CD14-positive monocyte (primary cell): ENCODE measurements around the gene EXD2. TPM values are rescaled to one million over a fixed set of nuclear protein-coding genes. Genes with fewer than 3 reads are reported as not detected.
"Not testable (repeated sequence)": the region's sequence is repeated elsewhere in the genome, so short reads cannot be mapped to it uniquely, and the experiment has no call there.

Experiments
- DNase-seq, 3 donors: peaks; one replicate each; pipeline ENCODE4 v3.0.0-alpha.2; 2011 to 2022
- H2AFZ ChIP-seq: 2 replicates; pipeline ENCODE4 v1.6.0; 2012; ENCODE audit warnings: mild to moderate bottlenecking, low read depth, low read length, inconsistent platforms; ENCODE audit not compliant: insufficient read depth, poor library complexity, severe bottlenecking
- H3K27ac ChIP-seq, 2 donors: 1 replicate in 1 of 2; 2 replicates in 1 of 2; pipeline ENCODE4 v1.5.1; 2012 to 2013; ENCODE audit warnings: low read length in 2 of 2, control low read depth in 1 of 2, inconsistent platforms in 1 of 2, low read depth in 1 of 2, mild to moderate bottlenecking in 1 of 2
- H3K27me3 ChIP-seq, 2 donors: one replicate each; pipeline versions ENCODE4 v1.6.0 to v1.6.1; 2011 to 2013; ENCODE audit warnings: low read length in 2 of 2; ENCODE audit not compliant: control insufficient read depth in 2 of 2, insufficient read depth in 2 of 2
- H3K36me3 ChIP-seq, 2 donors: replicated peaks in 1 of 2; 1 replicate in 1 of 2; 2 replicates in 1 of 2; pipeline versions ENCODE4 v1.5.1 to v1.6.1; 2012 to 2013; ENCODE audit warnings: low read length in 2 of 2, control low read depth in 1 of 2, inconsistent platforms in 1 of 2, mild to moderate bottlenecking in 1 of 2; ENCODE audit not compliant: insufficient read depth in 2 of 2, control insufficient read depth in 1 of 2
- H3K4me1 ChIP-seq, 2 donors: 1 replicate in 1 of 2; 2 replicates in 1 of 2; pipeline versions ENCODE4 v1.5.1 to v1.6.1; 2012 to 2013; ENCODE audit warnings: low read length in 2 of 2, control low read depth in 1 of 2, inconsistent platforms in 1 of 2, mild to moderate bottlenecking in 1 of 2, moderate library complexity in 1 of 2; ENCODE audit not compliant: insufficient read depth in 2 of 2, control insufficient read depth in 1 of 2
- H3K4me2 ChIP-seq: replicated peaks from 2 replicates; pipeline ENCODE3; 2012; ENCODE audit warnings: low read length, moderate library complexity, mild to moderate bottlenecking; ENCODE audit not compliant: poor library complexity, severe bottlenecking; ENCODE audit errors: extremely low read depth
- H3K4me3 ChIP-seq, 3 experiments: fragments of 200-600 bp in 1 of 3; sonication (generic) in 1 of 3; replicated peaks in 1 of 3; 1 replicate in 2 of 3; 2 replicates in 1 of 3; pipeline ENCODE4 v1.5.1; 2011 to 2013; ENCODE audit warnings: low read length in 3 of 3, mild to moderate bottlenecking in 3 of 3, control low read depth in 2 of 3, low read depth in 2 of 3, inconsistent platforms in 1 of 3, moderate library complexity in 1 of 3
- H3K79me2 ChIP-seq: 2 replicates; pipeline ENCODE4 v1.6.0; 2012; ENCODE audit warnings: mild to moderate bottlenecking, control low read depth, inconsistent platforms, low read length, moderate library complexity; ENCODE audit not compliant: insufficient read depth
- H3K9ac ChIP-seq: 2 replicates; pipeline ENCODE4 v1.6.0; 2017; ENCODE audit warnings: low read length, mild to moderate bottlenecking; ENCODE audit not compliant: insufficient read depth, poor library complexity, severe bottlenecking
- H3K9me3 ChIP-seq, 2 donors: replicated peaks in 1 of 2; 1 replicate in 1 of 2; 2 replicates in 1 of 2; pipeline versions ENCODE4 v1.5.1 to v1.6.1; 2012 to 2013; ENCODE audit warnings: low read length in 2 of 2, control low read depth in 1 of 2; ENCODE audit not compliant: control insufficient read depth in 1 of 2, insufficient read depth in 1 of 2
- H4K20me1 ChIP-seq: 2 replicates; pipeline ENCODE4 v1.6.0; 2012; ENCODE audit warnings: mild to moderate bottlenecking, low read length, control low read depth, moderate library complexity; ENCODE audit not compliant: insufficient read depth
- H3K27ac Mint-ChIP-seq, 7 donors: one replicate each; pipeline ENCODE4 v1.8.0; 2020; ENCODE audit warnings: mild to moderate bottlenecking in 7 of 7, mixed read lengths in 7 of 7, moderate library complexity in 6 of 7, inconsistent platforms in 2 of 7
- H3K27me3 Mint-ChIP-seq, 3 donors: one replicate each; pipeline ENCODE4 v1.8.0; 2021 to 2022; ENCODE audit warnings: low read depth in 3 of 3, mild to moderate bottlenecking in 3 of 3, mixed read lengths in 3 of 3, moderate library complexity in 3 of 3, inconsistent platforms in 1 of 3
- H3K36me3 Mint-ChIP-seq, 2 donors: one replicate each; pipeline ENCODE4 v1.8.0; 2020; ENCODE audit warnings: mixed read lengths in 2 of 2, inconsistent platforms in 1 of 2, mild to moderate bottlenecking in 1 of 2
- H3K4me1 Mint-ChIP-seq: one replicate; pipeline ENCODE4 v1.8.0; 2020; ENCODE audit warnings: mild to moderate bottlenecking, mixed read lengths
- H3K4me3 Mint-ChIP-seq, 2 donors: one replicate each; pipeline ENCODE4 v1.8.0; 2020; ENCODE audit warnings: mild to moderate bottlenecking in 2 of 2, mixed read lengths in 2 of 2, moderate library complexity in 1 of 2
- H3K9me3 Mint-ChIP-seq, 7 donors: one replicate each; pipeline ENCODE4 v1.8.0; 2020 to 2022; ENCODE audit warnings: mixed read lengths in 7 of 7, mild to moderate bottlenecking in 6 of 7, moderate library complexity in 6 of 7, inconsistent platforms in 2 of 7
- WGBS: methylation state at CpG from one replicate; pipeline ENCODE4 v1.1.5; 2013; ENCODE audit warnings: missing lambda C conversion rate; ENCODE audit not compliant: insufficient coverage; 5-methylcytosine and 5-hydroxymethylcytosine counted together
- intact Hi-C, 2 donors: fragments of 100-400 bp; cut with micrococcal nuclease; formaldehyde crosslinking; loops; one replicate each; pipeline versions ENCODE4 v1.15.0 to v1.15.1; 2023
- polyA plus RNA-seq, 3 donors: library from polyadenylated mRNA; depleted of rRNA in 1 of 3; unstranded in 2 of 3; stranded (reverse) in 1 of 3; fragments of 300-500 nt in 2 of 3; fragments of >200 nt in 1 of 3; fragmentation: Illumina TruSeq in 2 of 3; gene quantifications; 1 replicate in 2 of 3; 2 replicates in 1 of 3; pipeline ENCODE4 v1.2.3, GENCODE V29; 2012 to 2021
- TF ChIP-seq, protein P1 (sequence below): fragments of 200-600 bp; IDR thresholded peaks from one replicate; pipeline ENCODE4 v1.8.0; 2022; ENCODE audit warnings: antibody characterized with exemption, mild to moderate bottlenecking

EXD2 gene
- polyA plus RNA-seq, 3 donors = 2.3 to 4.0 (median 3.1) TPM

DNA sequence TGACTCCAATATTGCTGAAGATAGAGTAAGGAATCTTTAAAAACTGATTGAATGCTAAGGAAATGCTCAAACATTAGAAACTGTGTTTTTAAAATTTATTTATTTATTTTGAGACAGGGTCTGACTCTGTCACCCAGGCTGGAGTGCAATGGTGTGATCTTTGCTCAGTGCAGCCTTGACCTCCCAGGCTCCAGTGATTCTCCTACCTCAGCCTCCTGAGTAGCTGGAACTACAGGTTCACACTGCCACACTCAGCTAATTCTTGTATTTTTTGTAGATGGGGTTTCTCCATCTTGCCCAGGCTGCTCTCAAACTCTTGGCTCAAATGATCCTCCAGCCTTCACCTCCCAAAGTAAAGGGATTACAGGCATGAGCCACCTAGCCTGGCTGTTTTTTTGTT is 35.1 kb upstream of the EXD2 start:
- Histone ChIP-seq H3K36me3 (no peaks in the 10 kb centered on the region), H2AFZ (no peak overlapping the region), H3K4me3 (no peak overlapping the region), H3K27me3 (peaks cover 10 to 40% of the 10 kb centered on the region in 2 donors), H3K4me1 (peaks cover 8 to 10% of the 10 kb centered on the region in 2 donors), H3K4me2 (no peak overlapping the region), H3K27ac (no peak overlapping the region), H3K9me3 (no peaks in the 10 kb centered on the region), H3K9ac (no peak overlapping the region), H3K79me2 (peaks cover 16% of the 10 kb centered on the region), H4K20me1 (peaks cover under 1% of the 10 kb centered on the region)
- no peak for DNase-seq
- peaks cover 0 to 4% (median 3%) of the 10 kb centered on the region in 7 donors for H3K9me3 Mint-ChIP-seq
- intact Hi-C loops = no loop called here
- peaks cover 4 to 42% (median 41%) of the 10 kb centered on the region in 3 donors for H3K27me3 Mint-ChIP-seq
- no peak overlapping the region for H3K4me3 Mint-ChIP-seq
- H3K27ac Mint-ChIP-seq = no peak overlapping the region
- H3K4me1 Mint-ChIP-seq = peaks cover 7% of the 10 kb centered on the region
- no peaks in the 10 kb centered on the region for H3K36me3 Mint-ChIP-seq
- TF ChIP-seq, protein P1, sequence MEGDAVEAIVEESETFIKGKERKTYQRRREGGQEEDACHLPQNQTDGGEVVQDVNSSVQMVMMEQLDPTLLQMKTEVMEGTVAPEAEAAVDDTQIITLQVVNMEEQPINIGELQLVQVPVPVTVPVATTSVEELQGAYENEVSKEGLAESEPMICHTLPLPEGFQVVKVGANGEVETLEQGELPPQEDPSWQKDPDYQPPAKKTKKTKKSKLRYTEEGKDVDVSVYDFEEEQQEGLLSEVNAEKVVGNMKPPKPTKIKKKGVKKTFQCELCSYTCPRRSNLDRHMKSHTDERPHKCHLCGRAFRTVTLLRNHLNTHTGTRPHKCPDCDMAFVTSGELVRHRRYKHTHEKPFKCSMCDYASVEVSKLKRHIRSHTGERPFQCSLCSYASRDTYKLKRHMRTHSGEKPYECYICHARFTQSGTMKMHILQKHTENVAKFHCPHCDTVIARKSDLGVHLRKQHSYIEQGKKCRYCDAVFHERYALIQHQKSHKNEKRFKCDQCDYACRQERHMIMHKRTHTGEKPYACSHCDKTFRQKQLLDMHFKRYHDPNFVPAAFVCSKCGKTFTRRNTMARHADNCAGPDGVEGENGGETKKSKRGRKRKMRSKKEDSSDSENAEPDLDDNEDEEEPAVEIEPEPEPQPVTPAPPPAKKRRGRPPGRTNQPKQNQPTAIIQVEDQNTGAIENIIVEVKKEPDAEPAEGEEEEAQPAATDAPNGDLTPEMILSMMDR = no peak

DNA sequence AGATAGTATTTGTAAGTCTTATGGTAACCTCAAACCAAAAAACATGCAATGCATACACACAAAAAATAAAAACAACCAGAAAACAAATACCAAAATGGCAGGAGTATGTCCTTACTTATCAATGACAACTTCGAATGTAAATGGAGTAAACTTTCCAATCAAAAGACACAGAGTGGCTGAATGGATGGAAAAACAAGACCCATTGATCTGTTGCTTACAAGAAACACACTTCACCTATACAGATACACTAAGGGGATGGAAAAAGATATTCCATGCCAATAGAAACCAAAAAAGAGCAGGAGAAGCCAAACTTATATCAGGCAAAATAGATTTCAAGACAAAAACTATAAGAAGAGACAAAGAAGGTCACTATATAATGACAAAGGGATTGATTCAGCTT is 29.7 kb upstream of the EXD2 start:
- H3K4me1 Mint-ChIP-seq = no peaks in the 10 kb centered on the region
- TF ChIP-seq, protein P1 = no peak

DNA sequence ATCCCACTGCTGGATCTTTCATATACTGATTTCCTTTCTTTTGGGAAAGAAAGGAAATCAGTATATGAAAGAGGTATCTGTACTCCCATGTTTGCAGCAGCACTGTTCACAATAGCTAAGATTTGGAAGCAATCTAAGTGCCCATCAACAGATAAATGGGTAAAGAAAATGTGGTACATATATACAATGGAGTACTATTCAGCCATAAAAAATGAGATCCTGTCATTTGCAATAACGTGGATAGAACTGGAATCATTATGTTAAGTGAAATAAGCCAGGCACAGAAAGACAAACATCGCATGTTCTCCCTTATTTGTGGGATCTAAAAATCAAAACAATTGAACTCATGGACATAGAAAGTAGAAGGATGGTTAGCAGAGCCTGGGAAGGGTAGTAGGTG is 25.5 kb upstream of the EXD2 start:
- H3K4me1 ChIP-seq, H3K36me3 ChIP-seq, H3K27ac Mint-ChIP-seq, H3K4me3 ChIP-seq, H3K27me3 ChIP-seq, H4K20me1 ChIP-seq, H3K27ac ChIP-seq, H3K4me2 ChIP-seq, H3K4me1 Mint-ChIP-seq, H3K9me3 ChIP-seq, H3K79me2 ChIP-seq, H3K4me3 Mint-ChIP-seq, intact Hi-C loops, DNase-seq, H3K36me3 Mint-ChIP-seq, H3K9ac ChIP-seq, H2AFZ ChIP-seq: not testable (repeated sequence)
- 93% methylated on average over 2 of the region's 2 CpGs for WGBS
- H3K27me3 Mint-ChIP-seq = peaks cover 6 to 14% (median 8%) of the 10 kb centered on the region in 3 donors
- H3K9me3 Mint-ChIP-seq = peaks cover 9 to 26% (median 15%) of the 10 kb centered on the region in 7 donors

More for the DNA sequence above, 29.7 kb upstream of the EXD2 start:
- Histone ChIP-seq H3K27me3 (peaks cover 3 to 13% of the 10 kb centered on the region in 2 donors), H3K36me3 (no peaks in the 10 kb centered on the region), H2AFZ (no peak overlapping the region), H3K4me3 (no peak overlapping the region), H3K27ac (no peak overlapping the region), H3K9ac (no peak overlapping the region), H3K9me3 (peaks cover 0 to 9% of the 10 kb centered on the region in 2 donors), H3K4me1 (no peaks in the 10 kb centered on the region), H3K4me2 (no peak overlapping the region), H3K79me2 (no peaks in the 10 kb centered on the region), H4K20me1 (no peaks in the 10 kb centered on the region)
- no peak for DNase-seq
- H3K27me3 Mint-ChIP-seq = peaks cover 8 to 32% (median 28%) of the 10 kb centered on the region in 3 donors
- H3K27ac Mint-ChIP-seq = no peak overlapping the region
- H3K4me3 Mint-ChIP-seq = no peak overlapping the region
- WGBS = no CpG with 5 or more reads among the region's 1 CpG
- H3K9me3 Mint-ChIP-seq = peaks cover 5 to 26% (median 16%) of the 10 kb centered on the region in 7 donors
- no peaks in the 10 kb centered on the region for H3K36me3 Mint-ChIP-seq
- intact Hi-C loops = no loop called here
